ENCODE results near the gene ANXA2R. TPM values are rescaled to one million over a fixed set of nuclear protein-coding genes. Genes with fewer than 3 reads are reported as not detected.

ANXA2R gene
- total RNA-seq, 1 experiment from 2014 or later: 0.20 TPM

DNA sequence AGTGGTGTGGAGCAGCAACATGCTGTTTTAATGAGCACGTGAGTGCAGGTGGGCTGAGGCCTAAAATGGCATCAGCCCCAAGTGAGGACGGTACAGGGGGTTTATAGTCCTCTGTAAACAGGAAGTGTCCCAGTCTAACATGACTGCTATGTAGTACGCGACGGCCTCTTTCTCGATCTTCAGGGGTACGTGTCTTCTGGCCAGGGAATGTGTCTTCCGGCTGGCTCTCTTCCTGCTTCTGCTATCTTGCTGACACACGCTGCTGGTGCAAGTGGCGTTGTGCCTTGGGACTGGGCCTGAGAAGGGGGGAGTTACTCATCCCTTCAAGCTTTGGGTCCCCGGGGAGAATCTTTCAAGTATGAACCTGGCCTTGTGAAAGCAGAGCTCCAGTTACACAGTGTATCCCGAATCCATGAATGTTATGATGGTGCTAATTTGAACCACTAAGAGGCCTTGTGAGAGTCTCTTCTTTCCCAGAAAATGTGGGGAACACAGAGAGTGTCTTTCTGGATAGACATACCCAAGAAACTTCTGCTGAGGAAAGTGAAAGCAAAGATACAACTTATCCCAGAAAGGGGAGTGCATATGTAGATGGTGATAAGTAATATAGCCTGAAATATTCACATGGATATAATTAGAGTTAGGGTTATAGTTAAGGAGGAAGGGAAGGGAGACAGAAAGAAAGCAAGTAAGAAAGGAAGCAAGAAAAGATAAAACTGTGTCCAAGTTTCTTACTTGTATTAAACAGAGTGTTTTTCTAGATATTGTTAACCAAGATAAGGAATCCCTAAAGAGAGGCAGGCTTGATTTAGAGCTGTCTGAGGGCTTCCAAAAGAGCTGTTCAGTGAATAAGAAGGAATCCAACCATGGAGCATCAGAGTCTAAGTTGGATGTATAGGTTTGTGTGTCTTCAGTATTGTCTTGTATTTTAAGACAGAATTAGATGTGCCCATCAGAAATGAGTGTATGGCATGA lies 35.5 kb upstream of the ANXA2R start:
- no peak overlapping the region for H3K4me3 Mint-ChIP-seq
- H3T11ph ChIP-seq (ENCODE audit: low read length): no peak overlapping the region
- no peak overlapping the region for H2BK12ac ChIP-seq (ENCODE audit: insufficient read length, low read depth, low read length)
- H2AK5ac ChIP-seq (ENCODE audit: insufficient read length, low read length): no peak overlapping the region
- H2AFZ ChIP-seq (ENCODE audit: low read length): no peak overlapping the region
- H3K27ac ChIP-seq (ENCODE audit: insufficient read length, low read depth, low read length): no peak overlapping the region
- H3K56ac ChIP-seq (ENCODE audit: insufficient read length, low read depth, low read length): no peak overlapping the region
- no peaks in the 10 kb centered on the region for H3K9me3 ChIP-seq (ENCODE audit: control insufficient read depth, low read depth, low read length)
- no peaks in the 10 kb centered on the region for H3K27me3 Mint-ChIP-seq (ENCODE audit: low read depth)
- no peak overlapping the region for H3K4me2 ChIP-seq (ENCODE audit: insufficient read depth, insufficient read length, low read length)
- H3K9me3 Mint-ChIP-seq: no peaks in the 10 kb centered on the region; a peak in 1 of 5 replicates
- H4K20me1 ChIP-seq (ENCODE audit: control insufficient read depth, insufficient read depth, insufficient read length): no peaks in the 10 kb centered on the region
- no peaks in the 10 kb centered on the region for H3K27me3 ChIP-seq (ENCODE audit: insufficient read depth, low read length)
- no peak overlapping the region for H3K23ac ChIP-seq (ENCODE audit: insufficient read length, low read depth, low read length)
- TF ChIP-seq, protein P1, sequence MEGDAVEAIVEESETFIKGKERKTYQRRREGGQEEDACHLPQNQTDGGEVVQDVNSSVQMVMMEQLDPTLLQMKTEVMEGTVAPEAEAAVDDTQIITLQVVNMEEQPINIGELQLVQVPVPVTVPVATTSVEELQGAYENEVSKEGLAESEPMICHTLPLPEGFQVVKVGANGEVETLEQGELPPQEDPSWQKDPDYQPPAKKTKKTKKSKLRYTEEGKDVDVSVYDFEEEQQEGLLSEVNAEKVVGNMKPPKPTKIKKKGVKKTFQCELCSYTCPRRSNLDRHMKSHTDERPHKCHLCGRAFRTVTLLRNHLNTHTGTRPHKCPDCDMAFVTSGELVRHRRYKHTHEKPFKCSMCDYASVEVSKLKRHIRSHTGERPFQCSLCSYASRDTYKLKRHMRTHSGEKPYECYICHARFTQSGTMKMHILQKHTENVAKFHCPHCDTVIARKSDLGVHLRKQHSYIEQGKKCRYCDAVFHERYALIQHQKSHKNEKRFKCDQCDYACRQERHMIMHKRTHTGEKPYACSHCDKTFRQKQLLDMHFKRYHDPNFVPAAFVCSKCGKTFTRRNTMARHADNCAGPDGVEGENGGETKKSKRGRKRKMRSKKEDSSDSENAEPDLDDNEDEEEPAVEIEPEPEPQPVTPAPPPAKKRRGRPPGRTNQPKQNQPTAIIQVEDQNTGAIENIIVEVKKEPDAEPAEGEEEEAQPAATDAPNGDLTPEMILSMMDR (conservative IDR thresholded peaks at IDR 0.05): no peak
- H3K23me2 ChIP-seq (ENCODE audit: insufficient read length, low read depth, low read length, poor library complexity, severe bottlenecking): no peaks in the 10 kb centered on the region
- H4K5ac ChIP-seq (ENCODE audit: insufficient read length, low read depth, low read length): no peak overlapping the region
- H2BK15ac ChIP-seq (ENCODE audit: low read depth, low read length): no peak overlapping the region
- H3K4ac ChIP-seq (ENCODE audit: low read depth, low read length): no peak overlapping the region
- no peak for DNase-seq
- no peak overlapping the region for H3K9ac ChIP-seq (ENCODE audit: extremely low read depth, insufficient read length, low read length)
- no peaks in the 10 kb centered on the region for H3K79me2 ChIP-seq (ENCODE audit: insufficient read depth, low read length)
- no peaks in the 10 kb centered on the region for H3K79me1 ChIP-seq (ENCODE audit: insufficient read depth, low read depth, low read length, poor library complexity, severe bottlenecking)
- H3K4me1 Mint-ChIP-seq: peaks cover 2 to 3% of the 10 kb centered on the region in 2 experiments; a peak in 3 of 4 replicates
- no peaks in the 10 kb centered on the region; the same call in 1 of the 2 replicates for H3K4me1 ChIP-seq (ENCODE audit: insufficient read depth, low read length)
- H2BK120ac ChIP-seq (ENCODE audit: low read depth, low read length, poor library complexity, severe bottlenecking): no peak overlapping the region
- no peak overlapping the region for H3K14ac ChIP-seq (ENCODE audit: insufficient read depth, low read length)
- no peak overlapping the region; a peak in 1 of 7 replicates for H3K27ac Mint-ChIP-seq
- peaks cover 5 to 22% (median 21%) of the 10 kb centered on the region in 3 experiments; a peak in 6 of 7 replicates for H3K36me3 Mint-ChIP-seq (ENCODE audit: insufficient read depth in 1 of 3, low read depth in 3 of 3)
- no peak overlapping the region for H4K8ac ChIP-seq (replicated peaks; ENCODE audit: insufficient read length, low read depth, low read length)
- no peak overlapping the region for H2BK20ac ChIP-seq (ENCODE audit: low read depth, low read length, poor library complexity, severe bottlenecking)
- H2BK5ac ChIP-seq (ENCODE audit: insufficient read length, low read length): no peak overlapping the region
- H3K18ac ChIP-seq (ENCODE audit: insufficient read length, low read depth, low read length): no peak overlapping the region
- WGBS (ENCODE audit: extremely low coverage, insufficient read length, low lambda C conversion rate): no CpG with 5 or more reads among the region's 12 CpGs
- no peak overlapping the region for H4K91ac ChIP-seq (ENCODE audit: insufficient read length, low read depth, low read length)

Measured in H9 (cell line).